ENCODE data around the gene MRPL3. TPM values are rescaled to one million over a fixed set of nuclear protein-coding genes. Genes with fewer than 3 reads are reported as not detected.
A peak's percentile ranks its signal among the peaks of the same experiment; 100 is the strongest.

Gene MRPL3
- polyA plus RNA-seq, 2 of the 4 experiments (the other 2 are of a cell fraction), result 108 to 215 TPM

DNA sequence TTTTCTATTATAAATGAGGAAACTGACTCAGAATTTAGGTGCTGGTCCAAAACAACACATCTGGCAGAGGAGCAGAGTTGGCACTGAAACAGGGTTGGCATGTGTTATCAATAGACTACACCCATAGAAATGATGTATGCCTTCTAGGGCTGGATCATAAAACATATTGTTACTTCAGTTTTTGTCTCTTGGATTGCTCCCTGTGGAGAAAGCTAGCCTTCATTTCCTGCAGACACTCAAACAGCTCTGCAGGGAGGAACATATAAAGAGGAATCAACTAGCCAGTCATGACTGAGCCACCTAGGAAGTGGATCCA, 507 bp upstream of the MRPL3 start:
- Histone ChIP-seq H3K4me3 (peak overlapping the region; percentile 85), H3K27ac (peak overlapping the region; percentile 47 to 96; a peak in 3 of 6 replicates), H3K9me3 (no peaks in the 10 kb centered on the region), H3K4me1 (peaks cover 6% of the 10 kb centered on the region; the same call in 1 of the 3 replicates), H3K4me2 (peak overlapping the region; percentile 82)
- no peak for DNase-seq (ENCODE audit: low read depth in 1 of 2, low spot score in 1 of 2)
- FAIRE-seq, result no peak
- ChIA-PET CTCF (interaction anchor here (0.7 kb wide), 1 partner anchor 535 kb away, joined by 3 read pairs; no protein-coding TSS in a partner anchor), POLR2A (no interaction called here)
- ATAC-seq, result no peak; a peak in 1 of 6 replicates
- no peak for TF ChIP-seq KDM5A (IDR thresholded peaks at IDR 0.05)
- TF ChIP-seq ZSCAN20 (CRISPR knock-in tag; IDR thresholded peaks at IDR 0.05), result no peak
- no peak for TF ChIP-seq RAD21 (conservative IDR thresholded peaks at IDR 0.05 in 1 of 2, IDR thresholded peaks at IDR 0.05 in 1 of 2)
- TF ChIP-seq JUNB (IDR thresholded peaks at IDR 0.05), result no peak
- TF ChIP-seq EHF (CRISPR knock-in tag; IDR thresholded peaks at IDR 0.05), result no peak
- TF ChIP-seq, protein P1, sequence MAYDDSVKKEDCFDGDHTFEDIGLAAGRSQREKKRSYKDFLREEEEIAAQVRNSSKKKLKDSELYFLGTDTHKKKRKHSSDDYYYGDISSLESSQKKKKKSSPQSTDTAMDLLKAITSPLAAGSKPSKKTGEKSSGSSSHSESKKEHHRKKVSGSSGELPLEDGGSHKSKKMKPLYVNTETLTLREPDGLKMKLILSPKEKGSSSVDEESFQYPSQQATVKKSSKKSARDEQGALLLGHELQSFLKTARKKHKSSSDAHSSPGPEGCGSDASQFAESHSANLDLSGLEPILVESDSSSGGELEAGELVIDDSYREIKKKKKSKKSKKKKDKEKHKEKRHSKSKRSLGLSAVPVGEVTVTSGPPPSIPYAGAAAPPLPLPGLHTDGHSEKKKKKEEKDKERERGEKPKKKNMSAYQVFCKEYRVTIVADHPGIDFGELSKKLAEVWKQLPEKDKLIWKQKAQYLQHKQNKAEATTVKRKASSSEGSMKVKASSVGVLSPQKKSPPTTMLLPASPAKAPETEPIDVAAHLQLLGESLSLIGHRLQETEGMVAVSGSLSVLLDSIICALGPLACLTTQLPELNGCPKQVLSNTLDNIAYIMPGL (CRISPR knock-in tag; IDR thresholded peaks at IDR 0.05; ENCODE audit: borderline replicate concordance), result no peak
- no peak for TF ChIP-seq EP300 (IDR thresholded peaks at IDR 0.05)
- no peak for TF ChIP-seq HOXA7 (CRISPR knock-in tag; IDR thresholded peaks at IDR 0.05)

DNA sequence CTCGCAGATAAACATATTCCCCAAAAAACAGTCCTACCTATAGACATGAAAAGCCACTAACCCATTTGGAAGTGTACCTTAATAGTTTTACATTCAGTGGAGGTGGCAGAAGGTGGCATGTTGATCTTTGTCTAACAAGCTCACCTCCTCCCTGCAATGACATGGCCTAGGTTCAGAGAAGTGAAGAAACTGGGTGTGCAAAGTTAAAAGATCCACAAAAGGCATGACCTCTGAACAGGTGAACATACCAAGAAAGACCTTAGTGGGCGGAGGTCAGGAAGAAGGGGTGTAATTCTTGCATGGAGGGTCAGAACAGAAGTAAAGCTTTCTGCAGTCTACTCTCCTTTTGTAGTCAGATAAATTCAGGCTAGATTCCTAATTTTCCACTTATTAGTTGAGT, 822 bp downstream of the MRPL3 start:
- peak overlapping the region; percentile 86 for H3K4me2 ChIP-seq
- ATAC-seq, result peak in 1 of 2 experiments; percentile 9; a peak in 1 of 6 replicates

DNA sequence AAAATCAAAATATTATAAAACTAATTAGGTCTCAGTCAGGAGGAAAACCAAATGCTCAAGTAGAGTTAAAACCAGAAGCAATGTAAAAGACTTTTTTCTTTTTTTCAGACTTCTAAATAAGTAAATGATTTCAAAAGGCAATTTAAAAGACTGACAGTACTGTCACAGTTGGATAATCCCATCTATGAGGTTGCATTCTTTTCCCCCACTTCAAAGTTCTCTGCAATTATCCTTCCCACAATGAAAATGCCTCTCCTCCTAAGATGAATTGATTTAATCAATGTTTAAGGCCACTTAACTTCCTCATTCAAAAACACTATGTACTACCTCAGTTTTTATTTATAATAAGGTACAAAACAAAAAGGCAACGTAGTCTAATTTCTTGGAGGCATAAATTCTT, 8.1 kb downstream of the MRPL3 start:
- 86% methylated on average over 1 of the region's 1 CpG for WGBS (ENCODE audit: missing lambda C conversion rate)
- Histone ChIP-seq H3K4me3 (no peak overlapping the region), H3K4me1 (no peaks in the 10 kb centered on the region), H3K9me3 (no peaks in the 10 kb centered on the region), H3K27ac (no peak overlapping the region), H3K4me2 (no peak overlapping the region)
- FAIRE-seq, result no peak
- ChIA-PET POLR2A (no interaction called here), CTCF (no interaction called here)
- DNase-seq (ENCODE audit: low read depth in 1 of 2, low spot score in 1 of 2), result no peak
- ATAC-seq, result no peak
- TF ChIP-seq HEYL (CRISPR knock-in tag; IDR thresholded peaks at IDR 0.05), result no peak
- TF ChIP-seq POLR2A (IDR thresholded peaks at IDR 0.05; ENCODE audit: low read length), result no peak
- no peak for TF ChIP-seq CBX2 (IDR thresholded peaks at IDR 0.05; ENCODE audit: borderline replicate concordance, low read depth)
- no peak for TF ChIP-seq ZSCAN20 (CRISPR knock-in tag; IDR thresholded peaks at IDR 0.05)
- no peak for TF ChIP-seq ZFP36 (IDR thresholded peaks at IDR 0.05; ENCODE audit: borderline replicate concordance, partially characterized antibody)
- TF ChIP-seq FOSB (CRISPR knock-in tag; IDR thresholded peaks at IDR 0.05), result no peak
- TF ChIP-seq, protein P1 (CRISPR knock-in tag; IDR thresholded peaks at IDR 0.05; ENCODE audit: borderline replicate concordance), result no peak
- TF ChIP-seq RFX5 (IDR thresholded peaks at IDR 0.05), result no peak
- TF ChIP-seq MYC (IDR thresholded peaks at IDR 0.05; ENCODE audit: borderline replicate concordance, low read length), result no peak
- no peak for TF ChIP-seq HDAC2 (IDR thresholded peaks at IDR 0.05)
- TF ChIP-seq NR3C1 (IDR thresholded peaks at IDR 0.05), result no peak
- TF ChIP-seq EHMT2 (IDR thresholded peaks at IDR 0.05; ENCODE audit: low read depth), result no peak
- TF ChIP-seq NPAS2 (CRISPR knock-in tag; IDR thresholded peaks at IDR 0.05; ENCODE audit: borderline replicate concordance), result no peak
- no peak for TF ChIP-seq HOXB5 (CRISPR knock-in tag; IDR thresholded peaks at IDR 0.05)
- TF ChIP-seq FOXS1 (CRISPR knock-in tag; IDR thresholded peaks at IDR 0.05), result no peak

More for the DNA sequence above, 822 bp downstream of the MRPL3 start:
- CTCF ChIA-PET, result no interaction called here
- 7% methylated on average over 2 of the region's 2 CpGs for WGBS (ENCODE audit: missing lambda C conversion rate)
- H3K27ac ChIP-seq, result peak overlapping the region; percentile 95 to 96
- POLR2A ChIA-PET, result no interaction called here
- DNase-seq (ENCODE audit: low read depth in 1 of 2, low spot score in 1 of 2) (peak in 1 of 2 experiments; percentile 17), FAIRE-seq (no peak)
- peak overlapping the region; percentile 85 for H3K4me3 ChIP-seq
- no peaks in the 10 kb centered on the region for H3K9me3 ChIP-seq
- H3K4me1 ChIP-seq, result peaks cover 6% of the 10 kb centered on the region; the same call in 1 of the 3 replicates
- TF ChIP-seq ZFP36 (IDR thresholded peaks at IDR 0.05; ENCODE audit: borderline replicate concordance, partially characterized antibody), result no peak
- no peak for TF ChIP-seq KDM5A (IDR thresholded peaks at IDR 0.05)
- no peak for TF ChIP-seq KDM1A (IDR thresholded peaks at IDR 0.05; ENCODE audit: low read depth)
- no peak for TF ChIP-seq EP300 (IDR thresholded peaks at IDR 0.05)
- TF ChIP-seq EHF (CRISPR knock-in tag; IDR thresholded peaks at IDR 0.05), result no peak
- no peak for TF ChIP-seq RAD21 (conservative IDR thresholded peaks at IDR 0.05 in 1 of 2, IDR thresholded peaks at IDR 0.05 in 1 of 2)
- no peak for TF ChIP-seq MAFK (IDR thresholded peaks at IDR 0.05; ENCODE audit: partially characterized antibody)
- TF ChIP-seq, protein P2, sequence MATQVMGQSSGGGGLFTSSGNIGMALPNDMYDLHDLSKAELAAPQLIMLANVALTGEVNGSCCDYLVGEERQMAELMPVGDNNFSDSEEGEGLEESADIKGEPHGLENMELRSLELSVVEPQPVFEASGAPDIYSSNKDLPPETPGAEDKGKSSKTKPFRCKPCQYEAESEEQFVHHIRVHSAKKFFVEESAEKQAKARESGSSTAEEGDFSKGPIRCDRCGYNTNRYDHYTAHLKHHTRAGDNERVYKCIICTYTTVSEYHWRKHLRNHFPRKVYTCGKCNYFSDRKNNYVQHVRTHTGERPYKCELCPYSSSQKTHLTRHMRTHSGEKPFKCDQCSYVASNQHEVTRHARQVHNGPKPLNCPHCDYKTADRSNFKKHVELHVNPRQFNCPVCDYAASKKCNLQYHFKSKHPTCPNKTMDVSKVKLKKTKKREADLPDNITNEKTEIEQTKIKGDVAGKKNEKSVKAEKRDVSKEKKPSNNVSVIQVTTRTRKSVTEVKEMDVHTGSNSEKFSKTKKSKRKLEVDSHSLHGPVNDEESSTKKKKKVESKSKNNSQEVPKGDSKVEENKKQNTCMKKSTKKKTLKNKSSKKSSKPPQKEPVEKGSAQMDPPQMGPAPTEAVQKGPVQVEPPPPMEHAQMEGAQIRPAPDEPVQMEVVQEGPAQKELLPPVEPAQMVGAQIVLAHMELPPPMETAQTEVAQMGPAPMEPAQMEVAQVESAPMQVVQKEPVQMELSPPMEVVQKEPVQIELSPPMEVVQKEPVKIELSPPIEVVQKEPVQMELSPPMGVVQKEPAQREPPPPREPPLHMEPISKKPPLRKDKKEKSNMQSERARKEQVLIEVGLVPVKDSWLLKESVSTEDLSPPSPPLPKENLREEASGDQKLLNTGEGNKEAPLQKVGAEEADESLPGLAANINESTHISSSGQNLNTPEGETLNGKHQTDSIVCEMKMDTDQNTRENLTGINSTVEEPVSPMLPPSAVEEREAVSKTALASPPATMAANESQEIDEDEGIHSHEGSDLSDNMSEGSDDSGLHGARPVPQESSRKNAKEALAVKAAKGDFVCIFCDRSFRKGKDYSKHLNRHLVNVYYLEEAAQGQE (IDR thresholded peaks at IDR 0.05), result no peak
- TF ChIP-seq, protein P3, sequence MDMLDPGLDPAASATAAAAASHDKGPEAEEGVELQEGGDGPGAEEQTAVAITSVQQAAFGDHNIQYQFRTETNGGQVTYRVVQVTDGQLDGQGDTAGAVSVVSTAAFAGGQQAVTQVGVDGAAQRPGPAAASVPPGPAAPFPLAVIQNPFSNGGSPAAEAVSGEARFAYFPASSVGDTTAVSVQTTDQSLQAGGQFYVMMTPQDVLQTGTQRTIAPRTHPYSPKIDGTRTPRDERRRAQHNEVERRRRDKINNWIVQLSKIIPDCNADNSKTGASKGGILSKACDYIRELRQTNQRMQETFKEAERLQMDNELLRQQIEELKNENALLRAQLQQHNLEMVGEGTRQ (IDR thresholded peaks at IDR 0.05), result no peak
- no peak for TF ChIP-seq HDAC2 (IDR thresholded peaks at IDR 0.05)

Measured in A549 (cell line).